Neuronal stem cell (in vitro differentiated cells): ENCODE data around the gene SERGEF.
"Not testable (repeated sequence)": the region's sequence is repeated elsewhere in the genome, so short reads cannot be mapped to it uniquely, and the experiment has no call there.

Experiments used
- DNase-seq: peaks from one replicate; pipeline ENCODE4 v3.0.0-alpha.2; 2013; ENCODE audit warnings: low spot score
- H2AFZ ChIP-seq: one replicate; pipeline ENCODE4 v1.6.1; 2013; ENCODE audit warnings: mild to moderate bottlenecking, low read length, inconsistent platforms
- H2AK5ac ChIP-seq: 2 replicates; pipeline ENCODE4 v1.6.1; 2013; ENCODE audit warnings: low read depth, mild to moderate bottlenecking, inconsistent platforms, low read length, moderate library complexity, mixed read lengths
- H2BK120ac ChIP-seq: 2 replicates; pipeline ENCODE4 v1.6.1; 2013; ENCODE audit warnings: low read depth, mild to moderate bottlenecking, inconsistent platforms, low read length, moderate library complexity, mixed read lengths
- H2BK12ac ChIP-seq: one replicate; pipeline ENCODE4 v1.6.1; 2013; ENCODE audit warnings: low read length, inconsistent platforms
- H2BK15ac ChIP-seq: 2 replicates; pipeline ENCODE4 v1.6.1; 2013; ENCODE audit warnings: mild to moderate bottlenecking, low read length, inconsistent platforms, mixed read lengths
- H2BK5ac ChIP-seq: one replicate; pipeline ENCODE4 v1.6.1; 2013; ENCODE audit warnings: inconsistent platforms, mild to moderate bottlenecking, low read length, moderate library complexity
- H3K14ac ChIP-seq: one replicate; pipeline ENCODE4 v1.6.1; 2013; ENCODE audit warnings: low read length, inconsistent platforms
- H3K18ac ChIP-seq: 2 replicates; pipeline ENCODE4 v1.6.1; 2013; ENCODE audit warnings: low read length, inconsistent platforms
- H3K23ac ChIP-seq: 2 replicates; pipeline ENCODE4 v1.6.1; 2013; ENCODE audit warnings: low read depth, mild to moderate bottlenecking, mixed read lengths, low read length, inconsistent platforms; ENCODE audit not compliant: poor library complexity
- H3K27ac ChIP-seq: replicated peaks from 3 replicates; pipeline ENCODE4 v1.5.1; 2013; ENCODE audit warnings: low read length, inconsistent platforms
- H3K27me3 ChIP-seq, 3 experiments: 2 replicates each; pipeline ENCODE4 v1.6.1; 2013; ENCODE audit warnings: low read length in 3 of 3, mild to moderate bottlenecking in 2 of 3, inconsistent platforms in 1 of 3, low read depth in 1 of 3, mixed read lengths in 1 of 3, moderate library complexity in 1 of 3; ENCODE audit not compliant: control insufficient read depth in 3 of 3, insufficient read depth in 3 of 3
- H3K36me3 ChIP-seq, 2 donors: replicated peaks in 1 of 2; 2 replicates each; pipeline ENCODE4 v1.6.1; 2013; ENCODE audit warnings: low read length in 2 of 2; ENCODE audit not compliant: control insufficient read depth in 2 of 2, insufficient read depth in 2 of 2
- H3K4ac ChIP-seq: 2 replicates; pipeline ENCODE4 v1.6.1; 2013; ENCODE audit warnings: inconsistent platforms, mild to moderate bottlenecking, low read length, moderate library complexity
- H3K4me1 ChIP-seq, 2 donors: 1 replicate in 1 of 2; 2 replicates in 1 of 2; pipeline ENCODE4 v1.6.1; 2013; ENCODE audit warnings: low read length in 2 of 2, low read depth in 1 of 2; ENCODE audit not compliant: control insufficient read depth in 2 of 2, insufficient read depth in 1 of 2
- H3K4me2 ChIP-seq: one replicate; pipeline ENCODE4 v1.6.1; 2013; ENCODE audit warnings: mild to moderate bottlenecking, low read length, inconsistent platforms; ENCODE audit not compliant: insufficient read depth, poor library complexity, severe bottlenecking
- H3K4me3 ChIP-seq, 2 donors: 2 replicates each; pipeline ENCODE4 v1.5.1; 2013; ENCODE audit warnings: low read length in 2 of 2, mild to moderate bottlenecking in 2 of 2, inconsistent platforms in 1 of 2, moderate library complexity in 1 of 2
- H3K79me1 ChIP-seq: one replicate; pipeline ENCODE4 v1.6.1; 2013; ENCODE audit warnings: low read depth, mild to moderate bottlenecking, inconsistent platforms, low read length, moderate library complexity
- H3K9ac ChIP-seq: one replicate; pipeline ENCODE4 v1.6.1; 2013; ENCODE audit warnings: mild to moderate bottlenecking, low read depth, low read length, inconsistent platforms; ENCODE audit not compliant: poor library complexity
- H3K9me3 ChIP-seq, 2 donors: replicated peaks in 1 of 2; 2 replicates each; pipeline versions ENCODE3 to v1.6.1; 2013; ENCODE audit warnings: low read length in 2 of 2, mild to moderate bottlenecking in 2 of 2, inconsistent platforms in 1 of 2, low read depth in 1 of 2, mixed read lengths in 1 of 2, moderate library complexity in 1 of 2; ENCODE audit not compliant: control insufficient read depth in 2 of 2, insufficient read depth in 1 of 2
- H4K8ac ChIP-seq: one replicate; pipeline ENCODE4 v1.6.1; 2013; ENCODE audit warnings: low read depth, mild to moderate bottlenecking, inconsistent platforms, low read length, moderate library complexity
- H4K91ac ChIP-seq: one replicate; pipeline ENCODE4 v1.6.1; 2013; ENCODE audit warnings: low read length, low read depth, mild to moderate bottlenecking, inconsistent platforms; ENCODE audit not compliant: poor library complexity
- WGBS, 2 donors: extraction: QIAGEN DNeasy Blood & Tissue Kit; methylation state at CpG; one replicate each; pipeline ENCODE4 v1.1.7; 2013; ENCODE audit warnings: missing lambda C conversion rate in 2 of 2, mixed read lengths in 1 of 2; ENCODE audit not compliant: insufficient read length in 2 of 2, insufficient replicate concordance in 1 of 2; ENCODE audit errors: extremely low coverage in 2 of 2; 5-methylcytosine and 5-hydroxymethylcytosine counted together

The SERGEF gene

GRCh38 chr11:17875891-17876290 is 137.0 kb downstream of the SERGEF start:
- DNase-seq = no peak
- H3K9me3 ChIP-seq = no peaks in the 10 kb centered on the region
- no peak overlapping the region for H3K4me3 ChIP-seq
- no peak overlapping the region for H2AFZ ChIP-seq
- H4K91ac ChIP-seq = no peak overlapping the region
- H4K8ac ChIP-seq = no peak overlapping the region
- H2BK120ac ChIP-seq = no peak overlapping the region
- no peak overlapping the region for H3K4ac ChIP-seq
- no peaks in the 10 kb centered on the region for H3K27me3 ChIP-seq
- no peaks in the 10 kb centered on the region for H3K79me1 ChIP-seq
- no peak overlapping the region for H2BK5ac ChIP-seq
- no peak overlapping the region for H2BK15ac ChIP-seq
- H2AK5ac ChIP-seq = no peak overlapping the region
- no peak overlapping the region for H3K9ac ChIP-seq
- peaks cover 0 to 6% of the 10 kb centered on the region in 2 donors for H3K36me3 ChIP-seq
- H3K14ac ChIP-seq = no peak overlapping the region
- H3K27ac ChIP-seq = no peak overlapping the region
- no peak overlapping the region for H2BK12ac ChIP-seq
- H3K4me2 ChIP-seq = no peak overlapping the region
- no peak overlapping the region for H3K18ac ChIP-seq
- H3K23ac ChIP-seq = no peak overlapping the region
- peaks cover 0 to 13% of the 10 kb centered on the region in 2 donors for H3K4me1 ChIP-seq

DNA sequence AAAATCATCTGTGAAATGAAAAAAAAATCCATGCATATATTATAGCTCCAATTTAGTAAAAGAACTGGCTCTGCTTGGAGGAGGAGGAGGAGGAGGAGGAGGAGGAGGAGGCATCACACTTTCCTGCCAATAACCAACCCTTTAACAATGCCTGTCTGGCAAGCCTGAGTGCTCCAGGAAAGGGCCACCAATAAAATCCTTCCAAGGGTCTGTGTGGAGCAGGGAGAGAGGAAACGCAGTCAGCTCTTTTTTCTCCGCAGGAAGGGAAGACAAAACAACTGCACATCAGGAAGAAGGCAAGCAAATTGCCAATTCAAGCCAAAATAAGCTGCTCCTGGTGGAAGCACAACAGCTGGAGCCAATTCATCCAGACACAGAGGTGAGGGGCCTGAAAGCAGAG is 139.3 kb downstream of the SERGEF start:
- H4K91ac ChIP-seq = no peak overlapping the region
- peaks cover 0 to 8% of the 10 kb centered on the region in 2 donors for H3K4me1 ChIP-seq
- peak overlapping the region; percentile 7 for H3K27ac ChIP-seq
- no CpG with 5 or more reads among the region's 2 CpGs for WGBS, 2 donors
- H3K36me3 ChIP-seq = peaks cover 0 to 6% of the 10 kb centered on the region in 2 donors
- no peak overlapping the region for H2AFZ ChIP-seq
- H3K9me3 ChIP-seq = peaks cover 0 to 3% of the 10 kb centered on the region in 2 donors
- no peak overlapping the region for H3K18ac ChIP-seq
- DNase-seq = no peak
- H3K79me1 ChIP-seq = no peaks in the 10 kb centered on the region
- no peak overlapping the region for H3K14ac ChIP-seq
- H3K9ac ChIP-seq = no peak overlapping the region
- no peak overlapping the region for H4K8ac ChIP-seq
- no peak overlapping the region for H2BK5ac ChIP-seq
- no peak overlapping the region for H3K4ac ChIP-seq
- H2AK5ac ChIP-seq = no peak overlapping the region
- no peak overlapping the region for H3K4me2 ChIP-seq
- no peaks in the 10 kb centered on the region for H3K27me3 ChIP-seq
- no peak overlapping the region for H3K23ac ChIP-seq
- H3K4me3 ChIP-seq = no peak overlapping the region
- H2BK15ac ChIP-seq = no peak overlapping the region
- H2BK12ac ChIP-seq = no peak overlapping the region
- no peak overlapping the region for H2BK120ac ChIP-seq

GRCh38 chr11:17868398-17868797 is 144.4 kb downstream of the SERGEF start:
- H3K9me3 ChIP-seq, H3K23ac ChIP-seq, H3K27me3 ChIP-seq, H4K91ac ChIP-seq, H2AFZ ChIP-seq, H2BK120ac ChIP-seq, H2BK5ac ChIP-seq, H2AK5ac ChIP-seq, H3K18ac ChIP-seq, H3K9ac ChIP-seq, DNase-seq, H2BK12ac ChIP-seq, H3K4ac ChIP-seq, H3K4me3 ChIP-seq, H3K36me3 ChIP-seq, H3K14ac ChIP-seq, H4K8ac ChIP-seq, H3K4me1 ChIP-seq, H3K4me2 ChIP-seq, H3K27ac ChIP-seq, H2BK15ac ChIP-seq, H3K79me1 ChIP-seq: not testable (repeated sequence)
- WGBS, 2 donors = no CpG with 5 or more reads among the region's 3 CpGs

DNA sequence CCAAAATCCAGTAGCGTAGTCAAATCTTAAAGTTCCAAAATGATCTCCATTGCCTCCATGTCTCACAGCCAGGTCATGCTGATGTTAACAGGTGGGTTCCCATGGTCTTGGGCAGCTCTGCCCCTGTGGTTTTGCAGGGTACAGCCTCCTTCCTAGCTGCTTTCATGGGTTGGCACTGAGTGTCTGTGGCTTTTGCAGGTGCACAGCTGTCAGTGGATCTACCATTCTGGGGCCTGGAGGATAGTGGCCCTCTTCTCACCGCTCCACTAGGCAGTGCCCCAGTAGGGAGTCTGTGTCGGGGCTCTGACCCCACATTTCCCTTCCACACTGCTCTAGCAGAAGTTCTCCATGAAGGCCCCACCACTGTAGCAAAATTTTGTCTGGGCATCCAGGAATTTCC is 145.5 kb downstream of the SERGEF start:
- Histone ChIP-seq H2BK12ac (no peak overlapping the region), H3K4ac (no peak overlapping the region), H3K9me3 (peaks cover 0 to 3% of the 10 kb centered on the region in 2 donors), H3K36me3 (no peaks in the 10 kb centered on the region), H4K91ac (no peak overlapping the region), H3K14ac (no peak overlapping the region), H2BK120ac (no peak overlapping the region), H3K4me3 (no peak overlapping the region), H4K8ac (no peak overlapping the region), H3K23ac (no peak overlapping the region), H2BK5ac (no peak overlapping the region), H3K4me1 (peaks cover 0 to 2% of the 10 kb centered on the region in 2 donors), H2BK15ac (no peak overlapping the region), H3K27me3 (no peaks in the 10 kb centered on the region), H3K9ac (no peak overlapping the region), H3K79me1 (no peaks in the 10 kb centered on the region), H2AFZ (no peak overlapping the region), H3K18ac (no peak overlapping the region), H3K27ac (no peak overlapping the region), H2AK5ac (no peak overlapping the region), H3K4me2 (no peak overlapping the region)
- no CpG with 5 or more reads among the region's 3 CpGs for WGBS, 2 donors
- DNase-seq = no peak
